GM19351 (cell line): ENCODE data around the gene CDKN2B-AS1.
A peak's percentile ranks its signal among the peaks of the same experiment; 100 is the strongest.

Source experiments
- ATAC-seq: cut with Tn5 transposase; IDR thresholded peaks from one replicate; pipeline ENCODE4 v1.9.1; 2021; ENCODE audit warnings: mild to moderate bottlenecking, moderate library complexity; ENCODE audit not compliant: unreplicated experiment

Gene CDKN2B-AS1

GRCh38 chr9:22078081-22078480, 83.5 kb downstream of the CDKN2B-AS1 start:
- ATAC-seq, result no peak

GRCh38 chr9:22079873-22080341, 85.3 kb downstream of the CDKN2B-AS1 start:
- peak; percentile 94 for ATAC-seq

GRCh38 chr9:22084336-22085035, 89.9 kb downstream of the CDKN2B-AS1 start:
- no peak for ATAC-seq

GRCh38 chr9:22088053-22088716, 93.6 kb downstream of the CDKN2B-AS1 start:
- ATAC-seq, result no peak

- ATAC-seq, result no peak
Observed at GRCh38 chr9:22088717-22089061, 94.1 kb downstream of the CDKN2B-AS1 start.

- ATAC-seq, result no peak
Observed at GRCh38 chr9:22097707-22098106, 103.1 kb downstream of the CDKN2B-AS1 start.

- no peak for ATAC-seq
Observed at GRCh38 chr9:22098643-22099332, 104.2 kb downstream of the CDKN2B-AS1 start.

GRCh38 chr9:22100626-22101025, 106.0 kb downstream of the CDKN2B-AS1 start:
- no peak for ATAC-seq

- ATAC-seq, result no peak
Observed at GRCh38 chr9:22102146-22103053, 107.8 kb downstream of the CDKN2B-AS1 start.

GRCh38 chr9:22103685-22104575, 109.3 kb downstream of the CDKN2B-AS1 start:
- ATAC-seq, result no peak

- peak; percentile 97 for ATAC-seq
Observed at GRCh38 chr9:22105005-22105722, 110.6 kb downstream of the CDKN2B-AS1 start.

- no peak for ATAC-seq
Observed at GRCh38 chr9:22107202-22108045, 112.8 kb downstream of the CDKN2B-AS1 start.

GRCh38 chr9:22108581-22109370, 114.2 kb downstream of the CDKN2B-AS1 start:
- no peak for ATAC-seq

- ATAC-seq, result no peak
Observed at GRCh38 chr9:22111176-22111953, 116.8 kb downstream of the CDKN2B-AS1 start.

GRCh38 chr9:22111954-22112247, 117.3 kb downstream of the CDKN2B-AS1 start:
- no peak for ATAC-seq

GRCh38 chr9:22112870-22113821, 118.6 kb downstream of the CDKN2B-AS1 start:
- ATAC-seq, result no peak
